Esophagus muscularis mucosa (tissue), 3 donors: ENCODE data around the gene PXYLP1.

Experiments used
- EP300 ChIP-seq: sonication (generic); formaldehyde crosslinking; IDR thresholded peaks from one replicate; pipeline ENCODE4 v1.6.1; 2017; ENCODE audit warnings: antibody characterized with exemption
- TF ChIP-seq, protein P1 (sequence below), 3 experiments: fragments of 200-600 bp in 2 of 3; fragments of 450-650 bp in 1 of 3; sonication (generic) in 2 of 3; IDR thresholded peaks; one replicate each; pipeline ENCODE4 v1.5.1; 2017 to 2019; ENCODE audit warnings: antibody characterized with exemption in 3 of 3, mild to moderate bottlenecking in 2 of 3, moderate library complexity in 1 of 3

DNA sequence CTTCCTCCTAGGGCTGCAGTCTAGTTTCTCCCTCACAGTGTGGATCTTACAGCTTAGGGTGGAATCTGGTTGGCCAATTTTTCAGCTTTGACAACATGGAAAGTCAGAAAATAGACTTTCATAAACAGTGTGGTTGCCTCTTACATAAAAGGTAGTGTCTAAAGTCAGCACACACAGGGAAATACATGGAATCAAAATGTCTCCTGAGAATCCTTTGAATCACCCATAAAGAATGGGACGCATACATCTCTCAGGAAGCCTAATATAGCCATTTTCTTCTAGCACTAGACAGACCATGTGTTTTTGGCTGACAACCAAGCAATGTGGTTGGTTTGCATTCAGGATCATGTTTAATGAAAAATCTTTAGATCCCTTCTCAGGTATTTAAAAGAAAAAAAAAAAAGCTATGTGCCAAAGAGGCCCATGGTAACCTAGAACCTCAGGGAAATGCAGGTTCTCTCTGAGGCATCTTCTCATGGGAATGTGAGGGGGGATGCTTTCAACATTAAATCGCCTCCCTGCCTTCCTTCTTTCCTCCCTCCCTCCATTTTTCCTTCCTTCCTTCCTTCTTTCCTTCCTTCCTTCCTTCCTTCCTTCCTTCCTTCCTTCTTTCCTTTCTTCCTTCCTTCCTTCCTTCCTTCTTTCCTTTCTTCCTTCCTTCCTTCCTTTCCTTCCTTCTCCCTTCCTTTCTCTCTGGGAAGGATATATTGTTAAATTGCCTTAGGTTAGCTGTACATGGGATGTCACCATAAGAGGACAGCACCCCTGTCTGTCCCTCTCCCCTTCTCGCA, 102.4 kb downstream of the PXYLP1 start:
- TF ChIP-seq, protein P1, sequence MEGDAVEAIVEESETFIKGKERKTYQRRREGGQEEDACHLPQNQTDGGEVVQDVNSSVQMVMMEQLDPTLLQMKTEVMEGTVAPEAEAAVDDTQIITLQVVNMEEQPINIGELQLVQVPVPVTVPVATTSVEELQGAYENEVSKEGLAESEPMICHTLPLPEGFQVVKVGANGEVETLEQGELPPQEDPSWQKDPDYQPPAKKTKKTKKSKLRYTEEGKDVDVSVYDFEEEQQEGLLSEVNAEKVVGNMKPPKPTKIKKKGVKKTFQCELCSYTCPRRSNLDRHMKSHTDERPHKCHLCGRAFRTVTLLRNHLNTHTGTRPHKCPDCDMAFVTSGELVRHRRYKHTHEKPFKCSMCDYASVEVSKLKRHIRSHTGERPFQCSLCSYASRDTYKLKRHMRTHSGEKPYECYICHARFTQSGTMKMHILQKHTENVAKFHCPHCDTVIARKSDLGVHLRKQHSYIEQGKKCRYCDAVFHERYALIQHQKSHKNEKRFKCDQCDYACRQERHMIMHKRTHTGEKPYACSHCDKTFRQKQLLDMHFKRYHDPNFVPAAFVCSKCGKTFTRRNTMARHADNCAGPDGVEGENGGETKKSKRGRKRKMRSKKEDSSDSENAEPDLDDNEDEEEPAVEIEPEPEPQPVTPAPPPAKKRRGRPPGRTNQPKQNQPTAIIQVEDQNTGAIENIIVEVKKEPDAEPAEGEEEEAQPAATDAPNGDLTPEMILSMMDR (IDR thresholded peaks at IDR 0.05), result no peak
- TF ChIP-seq EP300, result no peak
